Esophagus muscularis mucosa (tissue), 4 donors: ENCODE data around the gene PDHX. TPM values are rescaled to one million over a fixed set of nuclear protein-coding genes. Genes with fewer than 3 reads are reported as not detected.
A peak's percentile ranks its signal among the peaks of the same experiment; 100 is the strongest.

Experiments
- DNase-seq: peaks from one replicate; pipeline ENCODE4 v3.0.0-alpha.2; 2017; ENCODE audit errors: extremely low spot score
- H3K27ac ChIP-seq, 4 donors: fragments of 200-600 bp; sonication (generic); replicated peaks in 1 of 4; 1 replicate in 3 of 4; 2 replicates in 1 of 4; pipeline ENCODE4 v1.5.1; 2016 to 2019; ENCODE audit warnings: mild to moderate bottlenecking in 1 of 4
- H3K27me3 ChIP-seq, 4 donors: fragments of 200-600 bp; sonication (generic); one replicate each; pipeline versions ENCODE4 v1.5.1 to v1.6.0; 2016 to 2019
- H3K36me3 ChIP-seq, 4 donors: fragments of 200-600 bp; sonication (generic); one replicate each; pipeline ENCODE4 v1.5.1; 2016 to 2019
- H3K4me1 ChIP-seq, 4 donors: fragments of 200-600 bp; sonication (generic); one replicate each; pipeline ENCODE4 v1.5.1; 2016 to 2019
- H3K4me3 ChIP-seq, 4 donors: fragments of 200-600 bp; sonication (generic); 1 replicate in 2 of 4; 2 replicates in 2 of 4; pipeline ENCODE4 v1.5.1; 2016 to 2019; ENCODE audit warnings: mild to moderate bottlenecking in 4 of 4, moderate library complexity in 1 of 4
- H3K9me3 ChIP-seq, 4 donors: fragments of 200-600 bp; sonication (generic); 1 replicate in 3 of 4; 2 replicates in 1 of 4; pipeline ENCODE4 v1.5.1; 2016 to 2019
- CTCF ChIP-seq, 3 experiments: fragments of 200-600 bp in 2 of 3; fragments of 450-650 bp in 1 of 3; sonication (generic) in 2 of 3; IDR thresholded peaks; one replicate each; pipeline ENCODE4 v1.5.1; 2017 to 2019; ENCODE audit warnings: antibody characterized with exemption in 3 of 3, mild to moderate bottlenecking in 2 of 3, moderate library complexity in 1 of 3
- EP300 ChIP-seq: sonication (generic); formaldehyde crosslinking; IDR thresholded peaks from one replicate; pipeline ENCODE4 v1.6.1; 2017; ENCODE audit warnings: antibody characterized with exemption
- POLR2A ChIP-seq: fragments of 450-650 bp; IDR thresholded peaks from one replicate; pipeline ENCODE4 v1.6.1; 2017; ENCODE audit warnings: antibody characterized with exemption, moderate library complexity, mild to moderate bottlenecking, low read depth
- POLR2AphosphoS5 ChIP-seq, 2 donors: sonication (generic); formaldehyde crosslinking; IDR thresholded peaks; one replicate each; pipeline ENCODE4 v1.6.1; 2017; ENCODE audit warnings: antibody characterized with exemption in 2 of 2
- WGBS: methylation state at CpG from one replicate; pipeline ENCODE4 v1.1.5; 2018; 5-methylcytosine and 5-hydroxymethylcytosine counted together
- intact Hi-C: fragments of 100-400 bp; cut with DNase I; formaldehyde crosslinking; loops from one replicate; pipeline ENCODE4 v1.15.1; 2023
- total RNA-seq, 4 donors: library from RNA; depleted of rRNA; stranded (reverse); fragments of >200 nt; gene quantifications; one replicate each; pipeline versions ENCODE4 v1.1.0 to v1.2.1, GENCODE V29; 2016

The PDHX gene
- total RNA-seq, 4 donors from 2014 or later = 39.9 to 43.4 (median 42.1) TPM

- intact Hi-C loops = loop anchor here (10.0 kb wide), 1 partner anchor 148 kb away; no protein-coding TSS in a partner anchor
- WGBS = 91% methylated on average over 5 of the region's 5 CpGs
- TF ChIP-seq POLR2A = no peak
- TF ChIP-seq CTCF (IDR thresholded peaks at IDR 0.05) = no peak
- no peak for TF ChIP-seq EP300
- no peak for TF ChIP-seq POLR2AphosphoS5 (IDR thresholded peaks at IDR 0.05)
These were observed 80.5 kb downstream of the PDHX start for GRCh38 chr11:34996958-34997357.

GRCh38 chr11:34997952-34998528 is 81.6 kb downstream of the PDHX start:
- H3K4me1 ChIP-seq = peaks cover 0 to 10% (median 4%) of the 10 kb centered on the region in 4 donors
- intact Hi-C loops = loop anchor here (2.0 to 10.0 kb wide), 2 partner anchors 147 to 395 kb away; no protein-coding TSS in a partner anchor
- no peaks in the 10 kb centered on the region for H3K27me3 ChIP-seq
- peak; percentile 46 to 59 (median 54) for TF ChIP-seq CTCF (IDR thresholded peaks at IDR 0.05)
- TF ChIP-seq EP300 = no peak
- H3K27ac ChIP-seq = no peak overlapping the region
- WGBS = 35% methylated on average over 3 of the region's 3 CpGs
- H3K4me3 ChIP-seq = no peak overlapping the region
- no peaks in the 10 kb centered on the region for H3K9me3 ChIP-seq
- DNase-seq = no peak
- H3K36me3 ChIP-seq = peaks cover 0 to 5% (median 0%) of the 10 kb centered on the region in 4 donors

More at GRCh38 chr11:34996958-34997357, 80.5 kb downstream of the PDHX start:
- no peaks in the 10 kb centered on the region for H3K27me3 ChIP-seq
- no peak overlapping the region for H3K4me3 ChIP-seq
- peaks cover 0 to 10% (median 3%) of the 10 kb centered on the region in 4 donors for H3K4me1 ChIP-seq
- no peak for DNase-seq
- H3K36me3 ChIP-seq = peaks cover 0 to 14% (median 0%) of the 10 kb centered on the region in 4 donors
- no peaks in the 10 kb centered on the region for H3K9me3 ChIP-seq
- no peak overlapping the region for H3K27ac ChIP-seq

DNA sequence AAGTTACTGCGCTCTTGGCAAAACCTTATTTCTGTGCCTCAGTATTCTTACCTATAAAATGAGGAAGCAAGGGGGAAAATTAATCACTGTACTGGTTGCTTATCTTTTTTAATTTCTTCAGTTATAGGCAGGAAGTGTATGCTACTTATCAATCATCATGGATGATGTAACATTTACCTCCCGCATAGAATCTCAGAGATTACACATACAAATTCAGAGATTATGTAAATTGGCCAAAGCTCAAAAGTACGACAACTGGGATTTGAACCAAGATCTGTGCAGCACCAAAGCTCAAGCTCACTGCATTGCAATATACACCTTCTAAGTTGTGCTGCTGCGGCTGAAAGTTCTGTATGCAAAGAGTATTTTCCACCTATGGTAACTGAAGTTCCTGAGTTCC is 83.0 kb downstream of the PDHX start:
- WGBS = 78% methylated on average over 4 of the region's 4 CpGs
- TF ChIP-seq CTCF (IDR thresholded peaks at IDR 0.05) (no peak), POLR2A (no peak), POLR2AphosphoS5 (IDR thresholded peaks at IDR 0.05) (no peak), EP300 (no peak)
- intact Hi-C loops = loop anchor here (2.0 to 10.0 kb wide), 2 partner anchors 145 to 393 kb away; no protein-coding TSS in a partner anchor

DNA sequence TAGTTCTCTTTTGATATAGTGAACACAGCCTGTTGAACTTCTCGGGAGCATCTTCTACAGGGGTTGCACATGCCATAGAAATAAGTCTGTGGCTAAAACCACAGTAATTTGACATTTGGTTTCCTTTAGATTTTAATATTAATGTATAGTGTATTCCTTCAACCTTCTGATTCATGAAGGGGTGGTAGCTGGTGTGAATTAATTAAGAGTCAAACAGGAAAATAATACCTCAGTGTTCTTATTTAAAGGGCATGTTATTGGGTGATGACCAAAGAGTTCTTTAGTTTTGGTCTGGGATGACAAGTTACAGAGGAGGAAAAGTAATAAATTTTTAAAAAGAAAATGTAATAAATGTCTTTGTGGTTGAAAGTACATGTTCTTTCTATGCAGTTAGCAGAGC is 86.8 kb downstream of the PDHX start:
- no peaks in the 10 kb centered on the region for H3K36me3 ChIP-seq
- H3K27me3 ChIP-seq = no peaks in the 10 kb centered on the region
- no peak for DNase-seq
- TF ChIP-seq EP300 = no peak
- peaks cover 0 to 12% (median 2%) of the 10 kb centered on the region in 4 donors for H3K4me1 ChIP-seq
- H3K27ac ChIP-seq = no peak overlapping the region
- no peak overlapping the region for H3K4me3 ChIP-seq
- WGBS = 69% methylated on average over 1 of the region's 1 CpG
- intact Hi-C loops = no loop called here
- no peaks in the 10 kb centered on the region for H3K9me3 ChIP-seq

More for the DNA sequence above, 83.0 kb downstream of the PDHX start:
- Histone ChIP-seq H3K27me3 (no peaks in the 10 kb centered on the region), H3K9me3 (no peaks in the 10 kb centered on the region), H3K27ac (no peak overlapping the region), H3K4me3 (no peak overlapping the region), H3K36me3 (peaks cover 0 to 5% (median 0%) of the 10 kb centered on the region in 4 donors), H3K4me1 (peaks cover 0 to 16% (median 5%) of the 10 kb centered on the region in 4 donors)
- DNase-seq = no peak

DNA sequence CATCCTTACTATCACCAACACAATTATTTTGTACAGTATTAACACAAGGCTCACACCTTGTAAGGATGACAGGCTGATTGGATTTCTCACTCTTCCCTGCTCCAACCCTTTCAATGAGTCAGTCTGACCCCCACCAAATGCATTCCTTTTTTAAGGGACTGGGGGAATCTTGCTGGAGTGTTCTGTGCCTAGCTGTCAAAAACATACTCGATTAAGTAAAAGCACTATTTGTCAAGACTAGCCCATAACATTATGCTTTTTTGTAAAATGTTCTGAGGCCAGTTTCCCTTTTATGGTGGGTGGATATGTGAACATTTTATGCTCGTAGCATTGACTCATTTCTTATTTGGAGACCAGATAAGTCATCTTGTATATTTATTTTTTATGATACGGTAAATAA is 87.2 kb downstream of the PDHX start:
- Histone ChIP-seq H3K9me3 (no peaks in the 10 kb centered on the region), H3K36me3 (no peaks in the 10 kb centered on the region), H3K4me3 (no peak overlapping the region), H3K27ac (no peak overlapping the region), H3K4me1 (peaks cover 0 to 10% (median 0%) of the 10 kb centered on the region in 4 donors), H3K27me3 (no peaks in the 10 kb centered on the region)
- intact Hi-C loops = no loop called here
- 60% methylated on average over 3 of the region's 3 CpGs for WGBS
- TF ChIP-seq EP300 (no peak), CTCF (IDR thresholded peaks at IDR 0.05) (no peak), POLR2A (no peak), POLR2AphosphoS5 (IDR thresholded peaks at IDR 0.05) (no peak)
- DNase-seq = no peak
